Lower leg skin (tissue), 3 donors: Measurements from ENCODE around the gene SPAG9.

Experiments used
- CTCF ChIP-seq, 3 donors: fragments of 450-650 bp; IDR thresholded peaks; one replicate each; pipeline ENCODE4 v1.5.1; 2016; ENCODE audit warnings: antibody characterized with exemption in 3 of 3, mild to moderate bottlenecking in 3 of 3, moderate library complexity in 2 of 3
- POLR2A ChIP-seq, 2 donors: fragments of 450-650 bp; IDR thresholded peaks; one replicate each; pipeline ENCODE4 v1.6.1; 2016 to 2017; ENCODE audit warnings: antibody characterized with exemption in 2 of 2, mild to moderate bottlenecking in 1 of 2, moderate library complexity in 1 of 2

- TF ChIP-seq POLR2A (IDR thresholded peaks at IDR 0.05) (no peak), CTCF (IDR thresholded peaks at IDR 0.05) (no peak)
Measured at GRCh38 chr17:51155416-51155815, 34.7 kb upstream of the SPAG9 start.
